ENCODE measurements around the gene SRP68.
"Not testable (repeated sequence)": the region's sequence is repeated elsewhere in the genome, so short reads cannot be mapped to it uniquely, and the experiment has no call there.

The SRP68 gene

DNA sequence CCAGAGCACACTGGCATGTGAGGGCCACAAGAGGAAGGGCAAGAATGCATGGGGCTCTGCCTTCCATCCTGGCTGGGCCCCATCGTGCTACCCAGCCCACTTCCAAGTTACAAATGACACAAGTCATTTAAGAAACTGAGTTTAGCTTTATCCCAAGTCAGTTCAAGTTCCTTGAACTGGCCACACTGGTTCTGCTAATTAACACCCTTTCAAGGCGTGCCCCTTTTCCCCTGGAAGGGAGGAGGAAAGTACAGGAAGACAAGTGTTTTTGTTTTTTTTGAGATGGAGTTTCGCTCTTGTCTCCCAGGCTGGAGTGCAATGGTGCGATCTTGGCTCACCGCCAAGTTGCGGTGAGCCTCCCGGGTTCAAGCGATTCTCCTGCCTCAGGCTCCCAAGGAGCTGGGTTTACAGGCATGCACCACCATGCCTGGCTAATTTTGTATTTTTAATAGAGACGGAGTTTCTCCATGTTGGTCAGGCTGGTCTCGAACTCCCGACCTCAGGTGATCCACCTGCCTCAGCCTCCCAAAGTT, 27.8 kb downstream of the SRP68 start:
- not testable (repeated sequence) for H3K27ac ChIP-seq (ENCODE audit: insufficient read depth, low read depth, low read length, poor library complexity, severe bottlenecking); H3K9me3 ChIP-seq (ENCODE audit: control insufficient read depth, low read length); H3K27me3 ChIP-seq (ENCODE audit: control insufficient read depth, insufficient read depth, low read length, poor library complexity, severe bottlenecking); H3K4me1 ChIP-seq (ENCODE audit: control insufficient read depth, insufficient read depth, low read length); H3K4me3 ChIP-seq (ENCODE audit: insufficient read depth, low read depth, low read length)
- H3K36me3 ChIP-seq (ENCODE audit: control insufficient read depth, insufficient read depth, low read length) = peaks cover 62% of the 10 kb centered on the region
- 95 to 96% methylated on average over 11 of the region's 11 CpGs for WGBS, 2 experiments

DNA sequence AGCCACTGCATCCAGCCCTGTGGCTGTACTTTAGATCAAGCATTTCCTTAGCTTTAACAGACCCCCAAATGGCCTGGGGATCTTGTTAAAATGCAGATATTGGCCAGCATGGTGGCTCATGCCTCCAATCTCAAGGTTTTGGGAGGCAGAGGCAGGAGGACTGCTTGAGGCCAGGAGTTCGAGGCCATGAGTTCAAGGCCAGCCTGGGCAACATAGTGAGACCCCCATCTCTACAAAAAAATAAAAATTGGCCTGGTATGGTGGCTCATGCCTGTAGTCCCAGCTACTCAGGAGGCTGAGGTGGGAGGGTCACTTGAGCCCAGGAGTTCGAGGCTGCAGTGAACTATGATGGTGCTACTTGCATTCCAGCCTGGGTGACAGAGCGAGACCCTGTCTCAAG, 29.4 kb downstream of the SRP68 start:
- WGBS, 2 experiments = 94 to 96% methylated on average over 3 of the region's 3 CpGs
- not testable (repeated sequence) for H3K4me3 ChIP-seq (ENCODE audit: insufficient read depth, low read depth, low read length); H3K9me3 ChIP-seq (ENCODE audit: control insufficient read depth, low read length); H3K27me3 ChIP-seq (ENCODE audit: control insufficient read depth, insufficient read depth, low read length, poor library complexity, severe bottlenecking); H3K27ac ChIP-seq (ENCODE audit: insufficient read depth, low read depth, low read length, poor library complexity, severe bottlenecking); H3K4me1 ChIP-seq (ENCODE audit: control insufficient read depth, insufficient read depth, low read length)
- H3K36me3 ChIP-seq (ENCODE audit: control insufficient read depth, insufficient read depth, low read length) = peaks cover 68% of the 10 kb centered on the region

DNA sequence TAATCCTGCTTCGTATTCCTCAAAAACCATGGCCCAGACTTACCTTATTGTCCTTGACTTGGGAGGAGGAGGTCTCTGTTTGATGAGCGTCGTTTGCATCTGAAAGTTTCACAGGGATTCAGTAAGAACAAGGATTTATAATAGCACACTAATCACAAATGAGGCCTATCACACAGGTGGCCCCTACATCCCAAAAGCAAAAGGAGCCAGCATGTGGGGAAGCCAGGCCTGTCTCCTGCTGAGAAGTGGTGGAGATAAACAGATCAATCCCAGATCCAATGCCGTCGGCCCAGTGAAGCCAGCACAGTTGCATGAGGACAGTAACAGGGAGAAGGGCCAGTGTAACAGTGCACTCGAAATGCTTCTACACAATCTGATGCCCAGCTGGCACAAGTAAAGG, 31.9 kb downstream of the SRP68 start:
- Histone ChIP-seq H3K4me1 (ENCODE audit: control insufficient read depth, insufficient read depth, low read length) (peaks cover 10% of the 10 kb centered on the region), H3K27me3 (ENCODE audit: control insufficient read depth, insufficient read depth, low read length, poor library complexity, severe bottlenecking) (no peaks in the 10 kb centered on the region), H3K4me3 (ENCODE audit: insufficient read depth, low read depth, low read length) (no peak overlapping the region), H3K27ac (ENCODE audit: insufficient read depth, low read depth, low read length, poor library complexity, severe bottlenecking) (no peak overlapping the region), H3K36me3 (ENCODE audit: control insufficient read depth, insufficient read depth, low read length) (peaks cover 55% of the 10 kb centered on the region), H3K9me3 (ENCODE audit: control insufficient read depth, low read length) (no peaks in the 10 kb centered on the region)
- WGBS, 2 experiments = 54 to 63% methylated on average over 6 of the region's 6 CpGs

DNA sequence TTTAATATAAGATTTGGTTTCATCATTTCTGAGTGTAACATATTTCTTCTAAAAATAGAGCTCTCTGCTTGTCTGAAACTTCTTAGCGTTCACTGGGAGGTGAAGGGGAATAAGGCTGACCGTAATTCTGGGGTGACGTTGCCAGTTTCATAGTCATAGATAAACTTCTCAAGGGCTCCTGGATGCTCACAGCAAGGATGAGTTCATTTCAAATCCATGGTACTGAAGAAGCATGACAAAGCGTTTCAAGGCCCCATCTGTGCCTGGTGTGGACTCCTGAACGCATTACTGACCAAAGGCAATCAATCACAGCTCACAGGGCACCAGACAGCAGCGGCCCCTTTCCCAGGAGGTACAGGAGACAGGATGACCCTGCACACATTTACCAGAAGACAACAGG, 33.2 kb downstream of the SRP68 start:
- H3K9me3 ChIP-seq (ENCODE audit: control insufficient read depth, low read length) = no peaks in the 10 kb centered on the region
- 88 to 94% methylated on average over 6 of the region's 6 CpGs for WGBS, 2 experiments
- H3K4me3 ChIP-seq (ENCODE audit: insufficient read depth, low read depth, low read length) = no peak overlapping the region
- H3K27me3 ChIP-seq (ENCODE audit: control insufficient read depth, insufficient read depth, low read length, poor library complexity, severe bottlenecking) = no peaks in the 10 kb centered on the region
- peaks cover 10% of the 10 kb centered on the region for H3K4me1 ChIP-seq (ENCODE audit: control insufficient read depth, insufficient read depth, low read length)
- peaks cover 46% of the 10 kb centered on the region for H3K36me3 ChIP-seq (ENCODE audit: control insufficient read depth, insufficient read depth, low read length)
- no peak overlapping the region for H3K27ac ChIP-seq (ENCODE audit: insufficient read depth, low read depth, low read length, poor library complexity, severe bottlenecking)

DNA sequence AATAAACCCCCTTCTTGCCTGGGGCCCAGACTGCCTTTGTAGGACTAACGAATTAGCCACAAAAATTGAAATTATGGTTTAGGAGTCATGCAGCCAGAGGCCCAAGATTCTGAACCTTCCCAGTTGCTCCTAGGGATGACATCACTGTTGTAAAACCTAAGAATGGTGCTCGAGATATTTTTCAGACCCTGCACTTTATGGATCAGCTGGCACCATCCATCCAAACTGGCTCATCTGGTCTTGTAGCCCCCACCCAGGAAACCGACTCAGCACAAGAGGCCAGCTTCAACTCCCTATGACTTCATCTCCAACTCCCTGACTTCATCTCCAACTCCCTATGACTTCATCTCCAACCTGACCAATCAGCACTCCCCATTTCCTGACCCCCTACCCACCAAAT, 34.3 kb downstream of the SRP68 start:
- Histone ChIP-seq H3K27ac (ENCODE audit: insufficient read depth, low read depth, low read length, poor library complexity, severe bottlenecking) (no peak overlapping the region), H3K27me3 (ENCODE audit: control insufficient read depth, insufficient read depth, low read length, poor library complexity, severe bottlenecking) (no peaks in the 10 kb centered on the region), H3K36me3 (ENCODE audit: control insufficient read depth, insufficient read depth, low read length) (peaks cover 36% of the 10 kb centered on the region), H3K9me3 (ENCODE audit: control insufficient read depth, low read length) (no peaks in the 10 kb centered on the region), H3K4me3 (ENCODE audit: insufficient read depth, low read depth, low read length) (no peak overlapping the region), H3K4me1 (ENCODE audit: control insufficient read depth, insufficient read depth, low read length) (peaks cover 10% of the 10 kb centered on the region)
- 96% methylated on average over 3 of the region's 3 CpGs for WGBS, 2 experiments

GRCh38 chr17:76036497-76037261, 35.6 kb downstream of the SRP68 start:
- Histone ChIP-seq H3K4me1 (ENCODE audit: control insufficient read depth, insufficient read depth, low read length) (peaks cover 10% of the 10 kb centered on the region), H3K9me3 (ENCODE audit: control insufficient read depth, low read length) (no peaks in the 10 kb centered on the region), H3K4me3 (ENCODE audit: insufficient read depth, low read depth, low read length) (no peak overlapping the region), H3K27me3 (ENCODE audit: control insufficient read depth, insufficient read depth, low read length, poor library complexity, severe bottlenecking) (no peaks in the 10 kb centered on the region), H3K27ac (ENCODE audit: insufficient read depth, low read depth, low read length, poor library complexity, severe bottlenecking) (no peak overlapping the region), H3K36me3 (ENCODE audit: control insufficient read depth, insufficient read depth, low read length) (peaks cover 34% of the 10 kb centered on the region)
- WGBS, 2 experiments = 64 to 65% methylated on average over 22 of the region's 22 CpGs

GRCh38 chr17:76034428-76035350, 37.6 kb downstream of the SRP68 start:
- Histone ChIP-seq H3K4me3 (ENCODE audit: insufficient read depth, low read depth, low read length) (no peak overlapping the region), H3K9me3 (ENCODE audit: control insufficient read depth, low read length) (no peaks in the 10 kb centered on the region), H3K36me3 (ENCODE audit: control insufficient read depth, insufficient read depth, low read length) (peaks cover 17% of the 10 kb centered on the region), H3K4me1 (ENCODE audit: control insufficient read depth, insufficient read depth, low read length) (peaks cover 10% of the 10 kb centered on the region), H3K27me3 (ENCODE audit: control insufficient read depth, insufficient read depth, low read length, poor library complexity, severe bottlenecking) (no peaks in the 10 kb centered on the region), H3K27ac (ENCODE audit: insufficient read depth, low read depth, low read length, poor library complexity, severe bottlenecking) (no peak overlapping the region)
- 93 to 94% methylated on average over 12 of the region's 13 CpGs for WGBS, 2 experiments

- H3K4me1 ChIP-seq (ENCODE audit: control insufficient read depth, insufficient read depth, low read length) = peaks cover 14% of the 10 kb centered on the region
- H3K4me3 ChIP-seq (ENCODE audit: insufficient read depth, low read depth, low read length) = no peak overlapping the region
- no peaks in the 10 kb centered on the region for H3K27me3 ChIP-seq (ENCODE audit: control insufficient read depth, insufficient read depth, low read length, poor library complexity, severe bottlenecking)
- peaks cover 2% of the 10 kb centered on the region for H3K36me3 ChIP-seq (ENCODE audit: control insufficient read depth, insufficient read depth, low read length)
- 96 to 97% methylated on average over 6 of the region's 6 CpGs for WGBS, 2 experiments
- no peaks in the 10 kb centered on the region for H3K9me3 ChIP-seq (ENCODE audit: control insufficient read depth, low read length)
- no peak overlapping the region for H3K27ac ChIP-seq (ENCODE audit: insufficient read depth, low read depth, low read length, poor library complexity, severe bottlenecking)
Observed at GRCh38 chr17:76033139-76033538, 39.2 kb downstream of the SRP68 start.

GRCh38 chr17:76032780-76033108, 39.6 kb downstream of the SRP68 start:
- 95 to 96% methylated on average over 4 to 5 of the region's 5 CpGs for WGBS, 2 experiments
- Histone ChIP-seq H3K36me3 (ENCODE audit: control insufficient read depth, insufficient read depth, low read length) (no peaks in the 10 kb centered on the region), H3K4me3 (ENCODE audit: insufficient read depth, low read depth, low read length) (no peak overlapping the region)

GRCh38 chr17:76032073-76032779, 40.1 kb downstream of the SRP68 start:
- no peak overlapping the region for H3K27ac ChIP-seq (ENCODE audit: insufficient read depth, low read depth, low read length, poor library complexity, severe bottlenecking)
- peaks cover 13% of the 10 kb centered on the region for H3K4me1 ChIP-seq (ENCODE audit: control insufficient read depth, insufficient read depth, low read length)
- no peaks in the 10 kb centered on the region for H3K9me3 ChIP-seq (ENCODE audit: control insufficient read depth, low read length)
- no peaks in the 10 kb centered on the region for H3K36me3 ChIP-seq (ENCODE audit: control insufficient read depth, insufficient read depth, low read length)
- WGBS, 2 experiments = 94 to 95% methylated on average over 20 of the region's 20 CpGs
- H3K27me3 ChIP-seq (ENCODE audit: control insufficient read depth, insufficient read depth, low read length, poor library complexity, severe bottlenecking) = no peaks in the 10 kb centered on the region
- no peak overlapping the region for H3K4me3 ChIP-seq (ENCODE audit: insufficient read depth, low read depth, low read length)

More at GRCh38 chr17:76032780-76033108, 39.6 kb downstream of the SRP68 start:
- H3K27ac ChIP-seq (ENCODE audit: insufficient read depth, low read depth, low read length, poor library complexity, severe bottlenecking) = no peak overlapping the region
- no peaks in the 10 kb centered on the region for H3K27me3 ChIP-seq (ENCODE audit: control insufficient read depth, insufficient read depth, low read length, poor library complexity, severe bottlenecking)
- peaks cover 14% of the 10 kb centered on the region for H3K4me1 ChIP-seq (ENCODE audit: control insufficient read depth, insufficient read depth, low read length)
- H3K9me3 ChIP-seq (ENCODE audit: control insufficient read depth, low read length) = no peaks in the 10 kb centered on the region

Data from ectodermal cell (in vitro differentiated cells).